GM23338 (cell line): ENCODE data around the gene LOXL1. TPM values are rescaled to one million over a fixed set of nuclear protein-coding genes. Genes with fewer than 3 reads are reported as not detected.

Experiments
- ATAC-seq: fragments of 200-7000 bp; cut with Tn5 transposase; 3 replicates; pipeline ENCODE4 v1.9.1; 2020
- DNase-seq: peaks from one replicate; pipeline ENCODE4 v3.0.0-alpha.2; 2015; ENCODE audit warnings: low spot score
- H2AFZ ChIP-seq: fragments of 200-600 bp; sonication (generic); 2 replicates; pipeline ENCODE4 v1.8.0; 2016; ENCODE audit warnings: antibody characterized with exemption, mild to moderate bottlenecking, moderate library complexity
- H3F3A ChIP-seq: fragments of 200-600 bp; sonication (generic); replicated peaks from 2 replicates; pipeline ENCODE4 v1.8.0; 2017; ENCODE audit warnings: antibody characterized with exemption, mixed run types, low read depth
- H3K27ac ChIP-seq: fragments of 200-600 bp; sonication (generic); 2 replicates; pipeline ENCODE4 v1.6.1; 2016; ENCODE audit warnings: low read depth
- H3K27me3 ChIP-seq: fragments of 200-600 bp; sonication (generic); 2 replicates; pipeline ENCODE4 v1.8.0; 2016; ENCODE audit warnings: mild to moderate bottlenecking, mixed run types, moderate library complexity; ENCODE audit not compliant: insufficient read depth
- H3K36me3 ChIP-seq: fragments of 200-600 bp; sonication (generic); 2 replicates; pipeline ENCODE4 v1.8.0; 2016; ENCODE audit warnings: mild to moderate bottlenecking; ENCODE audit not compliant: insufficient read depth
- H3K4me1 ChIP-seq: fragments of 200-600 bp; sonication (generic); 2 replicates; pipeline ENCODE4 v1.8.0; 2016; ENCODE audit warnings: mild to moderate bottlenecking, moderate library complexity; ENCODE audit not compliant: insufficient read depth
- H3K4me2 ChIP-seq: fragments of 200-600 bp; sonication (generic); 2 replicates; pipeline ENCODE4 v1.7.1; 2017; ENCODE audit warnings: mixed run types
- H3K4me3 ChIP-seq: fragments of 200-600 bp; sonication (generic); 2 replicates; pipeline ENCODE4 v1.6.1; 2016; ENCODE audit warnings: mixed run types
- H3K79me2 ChIP-seq: fragments of 200-600 bp; sonication (generic); replicated peaks from 2 replicates; pipeline ENCODE4 v1.8.0; 2017; ENCODE audit warnings: mild to moderate bottlenecking; ENCODE audit not compliant: insufficient read depth
- H3K9me2 ChIP-seq: fragments of 200-600 bp; sonication (generic); 2 replicates; pipeline ENCODE4 v1.8.0; 2017; ENCODE audit not compliant: insufficient read depth
- H4K20me1 ChIP-seq: fragments of 200-600 bp; sonication (generic); replicated peaks from 2 replicates; pipeline ENCODE4 v1.8.0; 2017; ENCODE audit warnings: mild to moderate bottlenecking; ENCODE audit not compliant: insufficient read depth
- H3K27ac Mint-ChIP-seq: 2 replicates; pipeline ENCODE4 v1.8.0; 2020; ENCODE audit warnings: inconsistent platforms, mild to moderate bottlenecking, moderate library complexity, mixed read lengths
- H3K27me3 Mint-ChIP-seq: 3 replicates; pipeline ENCODE4 v1.8.0; 2022; ENCODE audit warnings: low read depth, mild to moderate bottlenecking, moderate library complexity, mixed read lengths, inconsistent platforms; ENCODE audit not compliant: insufficient read depth, poor library complexity
- H3K36me3 Mint-ChIP-seq: 3 replicates; pipeline ENCODE4 v1.8.0; 2021; ENCODE audit warnings: low read depth, mild to moderate bottlenecking, inconsistent platforms, moderate library complexity, mixed read lengths
- H3K4me1 Mint-ChIP-seq: 3 replicates; pipeline ENCODE4 v1.8.0; 2020; ENCODE audit warnings: mild to moderate bottlenecking, inconsistent platforms, mixed read lengths
- H3K4me3 Mint-ChIP-seq: 3 replicates; pipeline ENCODE4 v1.8.0; 2021; ENCODE audit warnings: moderate library complexity, mild to moderate bottlenecking, inconsistent platforms, mixed read lengths
- H3K9me3 Mint-ChIP-seq: 3 replicates; pipeline ENCODE4 v1.8.0; 2020; ENCODE audit warnings: moderate library complexity, mild to moderate bottlenecking, inconsistent platforms, mixed read lengths
- CREB1 ChIP-seq: fragments of 250-450 bp; sonication (Bioruptor Pico); IDR thresholded peaks from 2 replicates; pipeline ENCODE4 v1.5.0; 2020; ENCODE audit warnings: low read depth, mild to moderate bottlenecking, moderate library complexity
- EZH2 ChIP-seq: fragments of 200-600 bp; sonication (generic); IDR thresholded peaks from one replicate; pipeline ENCODE4 v1.8.0; 2017; ENCODE audit warnings: antibody characterized with exemption, mild to moderate bottlenecking, low read depth; ENCODE audit not compliant: unreplicated experiment
- JUNB ChIP-seq: IDR thresholded peaks from one replicate; pipeline ENCODE4 v1.6.1; 2016; ENCODE audit warnings: antibody characterized with exemption; ENCODE audit not compliant: unreplicated experiment
- NANOG ChIP-seq: IDR thresholded peaks from 2 replicates; pipeline ENCODE4 v1.6.1; 2016; ENCODE audit warnings: antibody characterized with exemption, borderline replicate concordance
- POLR2AphosphoS5 ChIP-seq: IDR thresholded peaks from 2 replicates; pipeline ENCODE4 v1.6.1; 2016; ENCODE audit warnings: antibody characterized with exemption, low read depth
- STAT1 ChIP-seq: IDR thresholded peaks from one replicate; pipeline ENCODE4 v1.6.1; 2016; ENCODE audit warnings: antibody characterized with exemption; ENCODE audit not compliant: unreplicated experiment
- ZNF114 ChIP-seq: fragments of 250-450 bp; sonication (Bioruptor Pico); IDR thresholded peaks from 2 replicates; pipeline ENCODE4 v1.5.0; 2020; ENCODE audit warnings: mild to moderate bottlenecking, moderate library complexity
- ZNF331 ChIP-seq: fragments of 250-450 bp; sonication (Bioruptor Pico); IDR thresholded peaks from 2 replicates; pipeline ENCODE4 v1.5.0; 2020; ENCODE audit warnings: low read depth, mild to moderate bottlenecking, moderate library complexity
- polyA plus RNA-seq: library from polyadenylated mRNA; unstranded; fragments of >200 nt; fragmentation: Nextera tagmentation; extraction: Ambion mirVana; gene quantifications from 2 replicates; pipeline ENCODE4 v1.2.1, GENCODE V29; 2016
- total RNA-seq: library from RNA; depleted of rRNA; stranded (reverse); fragments of >200 nt; shearing (Covaris generic); gene quantifications from 2 replicates; pipeline ENCODE4 v1.2.3, GENCODE V29; 2014
- TF ChIP-seq, protein P1 (sequence below): fragments of 250-450 bp; sonication (Bioruptor Pico); IDR thresholded peaks from 2 replicates; pipeline ENCODE4 v1.5.0; 2020; ENCODE audit warnings: mild to moderate bottlenecking, moderate library complexity
- TF ChIP-seq, protein P2 (sequence below): IDR thresholded peaks from 2 replicates; pipeline ENCODE4 v1.6.1; 2016; ENCODE audit warnings: antibody characterized with exemption
- TF ChIP-seq, protein P3 (sequence below): IDR thresholded peaks from one replicate; pipeline ENCODE4 v1.6.1; 2018; ENCODE audit warnings: antibody characterized with exemption; ENCODE audit not compliant: unreplicated experiment

Gene LOXL1
- total and polyA plus RNA-seq, 2 experiments from 2014 or later: 6.9 to 10.8 TPM

DNA sequence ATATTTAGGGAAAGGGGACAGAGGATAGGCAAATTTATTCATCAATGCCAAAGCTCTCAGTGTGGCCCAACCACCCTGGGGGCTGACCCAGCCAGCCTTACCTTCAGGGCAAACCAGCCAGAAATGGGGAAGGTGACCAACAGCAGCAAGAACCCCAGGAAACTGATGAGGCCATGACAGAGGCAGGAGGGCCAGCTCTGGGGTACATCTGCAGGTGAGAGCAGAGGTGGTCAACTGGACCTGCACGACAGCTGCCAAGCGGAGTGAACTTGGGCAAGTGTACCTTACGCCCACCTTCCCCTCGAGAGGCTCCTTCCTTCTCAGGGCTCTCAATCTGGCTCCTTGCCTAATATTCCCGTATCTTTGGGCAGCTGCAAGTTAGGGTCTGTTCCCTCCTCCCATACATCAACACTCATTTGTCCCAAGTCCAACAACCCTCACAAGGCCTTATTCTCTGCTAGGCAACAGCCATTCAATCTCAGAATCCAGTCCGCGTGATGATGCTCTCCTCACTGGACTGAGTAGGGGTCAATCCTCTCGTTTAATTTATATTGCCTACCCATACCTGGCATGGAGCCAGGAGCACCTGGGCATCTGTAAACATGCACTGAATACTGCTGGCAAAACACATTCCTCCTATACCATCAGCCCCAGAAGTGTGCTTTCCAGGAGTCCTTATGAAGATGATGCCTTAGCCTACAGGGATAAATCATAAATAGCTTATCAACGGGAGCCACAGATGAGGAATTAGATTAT is 64.2 kb downstream of the LOXL1 start (continued):
- TF ChIP-seq, protein P1, sequence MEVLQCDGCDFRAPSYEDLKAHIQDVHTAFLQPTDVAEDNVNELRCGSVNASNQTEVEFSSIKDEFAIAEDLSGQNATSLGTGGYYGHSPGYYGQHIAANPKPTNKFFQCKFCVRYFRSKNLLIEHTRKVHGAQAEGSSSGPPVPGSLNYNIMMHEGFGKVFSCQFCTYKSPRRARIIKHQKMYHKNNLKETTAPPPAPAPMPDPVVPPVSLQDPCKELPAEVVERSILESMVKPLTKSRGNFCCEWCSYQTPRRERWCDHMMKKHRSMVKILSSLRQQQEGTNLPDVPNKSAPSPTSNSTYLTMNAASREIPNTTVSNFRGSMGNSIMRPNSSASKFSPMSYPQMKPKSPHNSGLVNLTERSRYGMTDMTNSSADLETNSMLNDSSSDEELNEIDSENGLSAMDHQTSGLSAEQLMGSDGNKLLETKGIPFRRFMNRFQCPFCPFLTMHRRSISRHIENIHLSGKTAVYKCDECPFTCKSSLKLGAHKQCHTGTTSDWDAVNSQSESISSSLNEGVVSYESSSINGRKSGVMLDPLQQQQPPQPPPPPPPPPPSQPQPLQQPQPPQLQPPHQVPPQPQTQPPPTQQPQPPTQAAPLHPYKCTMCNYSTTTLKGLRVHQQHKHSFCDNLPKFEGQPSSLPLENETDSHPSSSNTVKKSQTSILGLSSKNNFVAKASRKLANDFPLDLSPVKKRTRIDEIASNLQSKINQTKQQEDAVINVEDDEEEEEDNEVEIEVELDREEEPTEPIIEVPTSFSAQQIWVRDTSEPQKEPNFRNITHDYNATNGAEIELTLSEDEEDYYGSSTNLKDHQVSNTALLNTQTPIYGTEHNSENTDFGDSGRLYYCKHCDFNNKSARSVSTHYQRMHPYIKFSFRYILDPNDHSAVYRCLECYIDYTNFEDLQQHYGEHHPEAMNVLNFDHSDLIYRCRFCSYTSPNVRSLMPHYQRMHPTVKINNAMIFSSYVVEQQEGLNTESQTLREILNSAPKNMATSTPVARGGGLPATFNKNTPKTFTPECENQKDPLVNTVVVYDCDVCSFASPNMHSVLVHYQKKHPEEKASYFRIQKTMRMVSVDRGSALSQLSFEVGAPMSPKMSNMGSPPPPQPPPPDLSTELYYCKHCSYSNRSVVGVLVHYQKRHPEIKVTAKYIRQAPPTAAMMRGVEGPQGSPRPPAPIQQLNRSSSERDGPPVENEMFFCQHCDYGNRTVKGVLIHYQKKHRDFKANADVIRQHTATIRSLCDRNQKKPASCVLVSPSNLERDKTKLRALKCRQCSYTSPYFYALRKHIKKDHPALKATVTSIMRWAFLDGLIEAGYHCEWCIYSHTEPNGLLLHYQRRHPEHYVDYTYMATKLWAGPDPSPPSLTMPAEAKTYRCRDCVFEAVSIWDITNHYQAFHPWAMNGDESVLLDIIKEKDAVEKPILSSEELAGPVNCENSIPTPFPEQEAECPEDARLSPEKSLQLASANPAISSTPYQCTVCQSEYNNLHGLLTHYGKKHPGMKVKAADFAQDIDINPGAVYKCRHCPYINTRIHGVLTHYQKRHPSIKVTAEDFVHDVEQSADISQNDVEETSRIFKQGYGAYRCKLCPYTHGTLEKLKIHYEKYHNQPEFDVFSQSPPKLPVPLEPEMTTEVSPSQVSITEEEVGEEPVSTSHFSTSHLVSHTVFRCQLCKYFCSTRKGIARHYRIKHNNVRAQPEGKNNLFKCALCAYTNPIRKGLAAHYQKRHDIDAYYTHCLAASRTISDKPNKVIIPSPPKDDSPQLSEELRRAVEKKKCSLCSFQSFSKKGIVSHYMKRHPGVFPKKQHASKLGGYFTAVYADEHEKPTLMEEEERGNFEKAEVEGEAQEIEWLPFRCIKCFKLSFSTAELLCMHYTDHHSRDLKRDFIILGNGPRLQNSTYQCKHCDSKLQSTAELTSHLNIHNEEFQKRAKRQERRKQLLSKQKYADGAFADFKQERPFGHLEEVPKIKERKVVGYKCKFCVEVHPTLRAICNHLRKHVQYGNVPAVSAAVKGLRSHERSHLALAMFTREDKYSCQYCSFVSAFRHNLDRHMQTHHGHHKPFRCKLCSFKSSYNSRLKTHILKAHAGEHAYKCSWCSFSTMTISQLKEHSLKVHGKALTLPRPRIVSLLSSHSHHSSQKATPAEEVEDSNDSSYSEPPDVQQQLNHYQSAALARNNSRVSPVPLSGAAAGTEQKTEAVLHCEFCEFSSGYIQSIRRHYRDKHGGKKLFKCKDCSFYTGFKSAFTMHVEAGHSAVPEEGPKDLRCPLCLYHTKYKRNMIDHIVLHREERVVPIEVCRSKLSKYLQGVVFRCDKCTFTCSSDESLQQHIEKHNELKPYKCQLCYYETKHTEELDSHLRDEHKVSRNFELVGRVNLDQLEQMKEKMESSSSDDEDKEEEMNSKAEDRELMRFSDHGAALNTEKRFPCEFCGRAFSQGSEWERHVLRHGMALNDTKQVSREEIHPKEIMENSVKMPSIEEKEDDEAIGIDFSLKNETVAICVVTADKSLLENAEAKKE (CRISPR knock-in tag): no peak
- TF ChIP-seq ZNF331 (CRISPR knock-in tag) (no peak), ZNF114 (no peak), STAT1 (no peak)
- TF ChIP-seq, protein P2, sequence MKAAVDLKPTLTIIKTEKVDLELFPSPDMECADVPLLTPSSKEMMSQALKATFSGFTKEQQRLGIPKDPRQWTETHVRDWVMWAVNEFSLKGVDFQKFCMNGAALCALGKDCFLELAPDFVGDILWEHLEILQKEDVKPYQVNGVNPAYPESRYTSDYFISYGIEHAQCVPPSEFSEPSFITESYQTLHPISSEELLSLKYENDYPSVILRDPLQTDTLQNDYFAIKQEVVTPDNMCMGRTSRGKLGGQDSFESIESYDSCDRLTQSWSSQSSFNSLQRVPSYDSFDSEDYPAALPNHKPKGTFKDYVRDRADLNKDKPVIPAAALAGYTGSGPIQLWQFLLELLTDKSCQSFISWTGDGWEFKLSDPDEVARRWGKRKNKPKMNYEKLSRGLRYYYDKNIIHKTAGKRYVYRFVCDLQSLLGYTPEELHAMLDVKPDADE: no peak

DNA sequence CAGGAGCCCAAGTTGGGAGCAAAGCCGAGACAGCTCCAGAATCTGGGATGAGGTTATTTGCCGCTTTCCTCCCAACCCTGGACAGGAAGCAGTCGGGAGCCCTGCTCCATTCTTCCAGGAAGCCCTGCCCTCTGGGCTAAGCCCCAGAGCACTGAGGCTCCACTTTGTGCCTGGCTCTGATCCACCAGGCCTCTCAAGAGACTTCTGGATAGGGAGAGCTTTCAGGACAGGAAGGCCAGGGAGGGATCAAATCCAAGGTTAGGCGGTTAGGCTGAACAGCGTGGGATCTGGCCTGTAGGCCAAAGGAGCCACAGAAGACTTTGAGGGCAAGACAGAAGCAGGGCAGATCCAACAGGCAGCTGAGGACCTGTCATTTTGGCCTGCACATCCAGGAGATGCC is 65.0 kb downstream of the LOXL1 start:
- DNase-seq: peak; percentile 21
- Histone ChIP-seq H3K4me3 (peak overlapping the region; percentile 86), H4K20me1 (no peaks in the 10 kb centered on the region), H3K79me2 (peaks cover 12% of the 10 kb centered on the region), H3K27me3 (peaks cover 4% of the 10 kb centered on the region; the same call in 1 of the 2 replicates), H3K9me2 (no peaks in the 10 kb centered on the region), H3K27ac (no peak overlapping the region), H3K4me1 (peaks cover 9% of the 10 kb centered on the region), H3K36me3 (no peaks in the 10 kb centered on the region), H3K4me2 (peak overlapping the region; percentile 91), H3F3A (no peaks in the 10 kb centered on the region), H2AFZ (0 out of 2 replicates have a peak overlapping the region, but pooled peaks have one; percentile 78)
- Mint-ChIP-seq H3K4me1 (peaks cover 11% of the 10 kb centered on the region; the same call in 2 of the 3 replicates), H3K9me3 (no peaks in the 10 kb centered on the region), H3K4me3 (peak overlapping the region; percentile 71), H3K27me3 (peaks cover 26% of the 10 kb centered on the region), H3K36me3 (no peaks in the 10 kb centered on the region), H3K27ac (no peak overlapping the region)
- no peak for ATAC-seq
- TF ChIP-seq, protein P3, sequence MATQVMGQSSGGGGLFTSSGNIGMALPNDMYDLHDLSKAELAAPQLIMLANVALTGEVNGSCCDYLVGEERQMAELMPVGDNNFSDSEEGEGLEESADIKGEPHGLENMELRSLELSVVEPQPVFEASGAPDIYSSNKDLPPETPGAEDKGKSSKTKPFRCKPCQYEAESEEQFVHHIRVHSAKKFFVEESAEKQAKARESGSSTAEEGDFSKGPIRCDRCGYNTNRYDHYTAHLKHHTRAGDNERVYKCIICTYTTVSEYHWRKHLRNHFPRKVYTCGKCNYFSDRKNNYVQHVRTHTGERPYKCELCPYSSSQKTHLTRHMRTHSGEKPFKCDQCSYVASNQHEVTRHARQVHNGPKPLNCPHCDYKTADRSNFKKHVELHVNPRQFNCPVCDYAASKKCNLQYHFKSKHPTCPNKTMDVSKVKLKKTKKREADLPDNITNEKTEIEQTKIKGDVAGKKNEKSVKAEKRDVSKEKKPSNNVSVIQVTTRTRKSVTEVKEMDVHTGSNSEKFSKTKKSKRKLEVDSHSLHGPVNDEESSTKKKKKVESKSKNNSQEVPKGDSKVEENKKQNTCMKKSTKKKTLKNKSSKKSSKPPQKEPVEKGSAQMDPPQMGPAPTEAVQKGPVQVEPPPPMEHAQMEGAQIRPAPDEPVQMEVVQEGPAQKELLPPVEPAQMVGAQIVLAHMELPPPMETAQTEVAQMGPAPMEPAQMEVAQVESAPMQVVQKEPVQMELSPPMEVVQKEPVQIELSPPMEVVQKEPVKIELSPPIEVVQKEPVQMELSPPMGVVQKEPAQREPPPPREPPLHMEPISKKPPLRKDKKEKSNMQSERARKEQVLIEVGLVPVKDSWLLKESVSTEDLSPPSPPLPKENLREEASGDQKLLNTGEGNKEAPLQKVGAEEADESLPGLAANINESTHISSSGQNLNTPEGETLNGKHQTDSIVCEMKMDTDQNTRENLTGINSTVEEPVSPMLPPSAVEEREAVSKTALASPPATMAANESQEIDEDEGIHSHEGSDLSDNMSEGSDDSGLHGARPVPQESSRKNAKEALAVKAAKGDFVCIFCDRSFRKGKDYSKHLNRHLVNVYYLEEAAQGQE: no peak
- TF ChIP-seq CREB1 (CRISPR knock-in tag) (no peak), POLR2AphosphoS5 (no peak), EZH2 (no peak), ZNF114 (no peak), ZNF331 (CRISPR knock-in tag) (no peak), STAT1 (no peak), NANOG (no peak), JUNB (no peak)
- TF ChIP-seq, protein P2: no peak
